ENCODE measurements around the gene ALOX12B.
"Not testable (repeated sequence)": the region's sequence is repeated elsewhere in the genome, so short reads cannot be mapped to it uniquely, and the experiment has no call there.

ALOX12B gene

GRCh38 chr17:8063761-8064534 is 23.6 kb downstream of the ALOX12B start:
- DNase-seq (ENCODE audit: low read depth) = no peak
- H3K4me3 ChIP-seq (ENCODE audit: low read depth, low read length) = no peak overlapping the region
- TF ChIP-seq CTCF (IDR thresholded peaks at IDR 0.05; ENCODE audit: control insufficient read depth, extremely low read depth, insufficient read depth) = no peak

- TF ChIP-seq CTCF (IDR thresholded peaks at IDR 0.05; ENCODE audit: control insufficient read depth, extremely low read depth, insufficient read depth) = no peak
- peak; percentile 65 for DNase-seq (ENCODE audit: low read depth)
- H3K4me3 ChIP-seq (ENCODE audit: low read depth, low read length) = peak overlapping the region; percentile 39
Measured at GRCh38 chr17:8062807-8063483, 24.6 kb downstream of the ALOX12B start.

- peak overlapping the region; percentile 39 for H3K4me3 ChIP-seq (ENCODE audit: low read depth, low read length)
- no peak for DNase-seq (ENCODE audit: low read depth)
- TF ChIP-seq CTCF (IDR thresholded peaks at IDR 0.05; ENCODE audit: control insufficient read depth, extremely low read depth, insufficient read depth) = no peak
Measured at GRCh38 chr17:8062435-8062806, 25.1 kb downstream of the ALOX12B start.

- DNase-seq (ENCODE audit: low read depth); H3K4me3 ChIP-seq (ENCODE audit: low read depth, low read length): not testable (repeated sequence)
Measured at GRCh38 chr17:8061851-8062250, 25.7 kb downstream of the ALOX12B start.

- peak; percentile 61 for TF ChIP-seq CTCF (IDR thresholded peaks at IDR 0.05; ENCODE audit: control insufficient read depth, extremely low read depth, insufficient read depth)
- peak overlapping the region; percentile 61 for H3K4me3 ChIP-seq (ENCODE audit: low read depth, low read length)
- DNase-seq (ENCODE audit: low read depth) = peak; percentile 82
Measured at GRCh38 chr17:8060274-8060673, 27.2 kb downstream of the ALOX12B start.

GRCh38 chr17:8059131-8059530 is 28.4 kb downstream of the ALOX12B start:
- peak overlapping the region; percentile 61 for H3K4me3 ChIP-seq (ENCODE audit: low read depth, low read length)
- no peak for DNase-seq (ENCODE audit: low read depth)
- TF ChIP-seq CTCF (IDR thresholded peaks at IDR 0.05; ENCODE audit: control insufficient read depth, extremely low read depth, insufficient read depth) = no peak

GRCh38 chr17:8057691-8058114 is 29.8 kb downstream of the ALOX12B start:
- peak; percentile 89 for TF ChIP-seq CTCF (IDR thresholded peaks at IDR 0.05; ENCODE audit: control insufficient read depth, extremely low read depth, insufficient read depth)
- DNase-seq (ENCODE audit: low read depth) = peak; percentile 80
- H3K4me3 ChIP-seq (ENCODE audit: low read depth, low read length) = peak overlapping the region; percentile 61

Data from LNCaP clone FGC (cell line).